Subcutaneous abdominal adipose tissue (tissue), 5 donors: ENCODE measurements around the gene HSF2.

Source experiments
- H3K27ac ChIP-seq: one replicate; pipeline ENCODE4 v1.7.0; 2013; ENCODE audit warnings: low read depth, mild to moderate bottlenecking, inconsistent platforms, low read length, moderate library complexity
- H3K27me3 ChIP-seq, 5 donors: one replicate each; pipeline ENCODE4 v1.7.0; 2013; ENCODE audit warnings: low read length in 5 of 5, inconsistent platforms in 1 of 5; ENCODE audit not compliant: control insufficient read depth in 5 of 5, insufficient read depth in 4 of 5
- H3K36me3 ChIP-seq, 5 donors: one replicate each; pipeline ENCODE4 v1.7.0; 2013; ENCODE audit warnings: low read length in 5 of 5; ENCODE audit not compliant: control insufficient read depth in 5 of 5, insufficient read depth in 5 of 5
- H3K4me1 ChIP-seq, 5 donors: one replicate each; pipeline ENCODE4 v1.7.0; 2013; ENCODE audit warnings: low read length in 5 of 5, mild to moderate bottlenecking in 3 of 5, moderate library complexity in 1 of 5; ENCODE audit not compliant: control insufficient read depth in 5 of 5, insufficient read depth in 5 of 5
- H3K4me3 ChIP-seq, 5 donors: one replicate each; pipeline ENCODE4 v1.7.0; 2013; ENCODE audit warnings: low read length in 5 of 5, low read depth in 1 of 5
- H3K9ac ChIP-seq, 5 donors: one replicate each; pipeline ENCODE4 v1.7.0; 2013; ENCODE audit warnings: low read length in 5 of 5, mild to moderate bottlenecking in 4 of 5, moderate library complexity in 3 of 5
- H3K9me3 ChIP-seq, 5 donors: one replicate each; pipeline ENCODE4 v1.7.0; 2013; ENCODE audit warnings: low read length in 5 of 5; ENCODE audit not compliant: control insufficient read depth in 5 of 5
- donor health status: healthy.
- donor health status: healthy.
- donor health status: healthy.
- donor health status: healthy.
- donor health status: healthy.

The HSF2 gene

GRCh38 chr6:122399348-122400120, at the start of gene HSF2:
Gene HSF2 (plus strand): TSS chr6:122399652. CDS start chr6:122399738, 86 bp downstream.
- H3K9me3 ChIP-seq, result no peaks in the 10 kb centered on the region
- H3K27ac ChIP-seq, result peak within 1 kb of the TSS; percentile 49
- peak within 1 kb of the TSS in 4 of 5 donors; percentile 86 to 97 (median 90) for H3K9ac ChIP-seq
- H3K4me1 ChIP-seq, result peaks cover 0 to 19% (median 16%) of the 10 kb centered on the region in 5 donors
- peak within 1 kb of the TSS; percentile 96 to 100 (median 98) for H3K4me3 ChIP-seq
- H3K27me3 ChIP-seq, result no peaks in the 10 kb centered on the region
- H3K36me3 ChIP-seq, result no peaks in the 10 kb centered on the region

GRCh38 chr6:122352981-122353664, 46.3 kb upstream of the HSF2 start:
- Histone ChIP-seq H3K36me3 (no peaks in the 10 kb centered on the region), H3K9me3 (no peaks in the 10 kb centered on the region), H3K9ac (no peak overlapping the region), H3K27ac (no peak overlapping the region), H3K4me3 (no peak overlapping the region), H3K27me3 (no peaks in the 10 kb centered on the region), H3K4me1 (no peaks in the 10 kb centered on the region)

- Histone ChIP-seq H3K27me3 (no peaks in the 10 kb centered on the region), H3K27ac (no peak overlapping the region), H3K36me3 (no peaks in the 10 kb centered on the region), H3K9me3 (no peaks in the 10 kb centered on the region), H3K4me1 (no peaks in the 10 kb centered on the region), H3K9ac (no peak overlapping the region), H3K4me3 (no peak overlapping the region)
Observed at GRCh38 chr6:122360809-122361208, 38.6 kb upstream of the HSF2 start.

- H3K27me3 ChIP-seq, result no peaks in the 10 kb centered on the region
- H3K9me3 ChIP-seq, result no peaks in the 10 kb centered on the region
Observed at GRCh38 chr6:122361314-122361979, 38.0 kb upstream of the HSF2 start.

GRCh38 chr6:122363769-122364483, 35.5 kb upstream of the HSF2 start:
- no peaks in the 10 kb centered on the region for H3K27me3 ChIP-seq
- H3K27ac ChIP-seq, result no peak overlapping the region
- H3K4me3 ChIP-seq, result no peak overlapping the region
- H3K9me3 ChIP-seq, result no peaks in the 10 kb centered on the region
- no peaks in the 10 kb centered on the region for H3K36me3 ChIP-seq
- H3K4me1 ChIP-seq, result no peaks in the 10 kb centered on the region
- H3K9ac ChIP-seq, result no peak overlapping the region

More at GRCh38 chr6:122361314-122361979, 38.0 kb upstream of the HSF2 start:
- H3K36me3 ChIP-seq, result no peaks in the 10 kb centered on the region
- H3K27ac ChIP-seq, result no peak overlapping the region
- no peak overlapping the region for H3K9ac ChIP-seq
- no peaks in the 10 kb centered on the region for H3K4me1 ChIP-seq
- H3K4me3 ChIP-seq, result no peak overlapping the region

GRCh38 chr6:122365775-122366403, 33.6 kb upstream of the HSF2 start:
- Histone ChIP-seq H3K9me3 (no peaks in the 10 kb centered on the region), H3K9ac (no peak overlapping the region), H3K4me1 (no peaks in the 10 kb centered on the region), H3K27ac (no peak overlapping the region), H3K27me3 (no peaks in the 10 kb centered on the region), H3K36me3 (no peaks in the 10 kb centered on the region), H3K4me3 (no peak overlapping the region)

- Histone ChIP-seq H3K27me3 (no peaks in the 10 kb centered on the region), H3K27ac (no peak overlapping the region), H3K9me3 (no peaks in the 10 kb centered on the region), H3K4me3 (no peak overlapping the region), H3K9ac (no peak overlapping the region), H3K36me3 (no peaks in the 10 kb centered on the region), H3K4me1 (no peaks in the 10 kb centered on the region)
Observed at GRCh38 chr6:122367171-122367570, 32.3 kb upstream of the HSF2 start.

GRCh38 chr6:122369536-122369935, 29.9 kb upstream of the HSF2 start:
- Histone ChIP-seq H3K4me3 (no peak overlapping the region), H3K9me3 (no peaks in the 10 kb centered on the region), H3K4me1 (no peaks in the 10 kb centered on the region), H3K36me3 (no peaks in the 10 kb centered on the region), H3K27ac (no peak overlapping the region), H3K9ac (no peak overlapping the region), H3K27me3 (peaks cover 0 to 4% (median 0%) of the 10 kb centered on the region in 5 donors)

GRCh38 chr6:122372647-122373046, 26.8 kb upstream of the HSF2 start:
- H3K9me3 ChIP-seq, result no peaks in the 10 kb centered on the region
- H3K27me3 ChIP-seq, result peaks cover 0 to 6% (median 0%) of the 10 kb centered on the region in 5 donors
- H3K9ac ChIP-seq, result no peak overlapping the region

More at GRCh38 chr6:122372647-122373046, 26.8 kb upstream of the HSF2 start:
- Histone ChIP-seq H3K4me3 (no peak overlapping the region), H3K27ac (no peak overlapping the region), H3K36me3 (no peaks in the 10 kb centered on the region), H3K4me1 (no peaks in the 10 kb centered on the region)
